Endothelial cell (in vitro differentiated cells): ENCODE measurements around the gene PLXNA2. TPM values are rescaled to one million over a fixed set of nuclear protein-coding genes. Genes with fewer than 3 reads are reported as not detected.

Experiments
- DNase-seq: peaks from one replicate; pipeline ENCODE4 v3.0.0; 2021; ENCODE audit warnings: low spot score
- H3K27ac Mint-ChIP-seq: one replicate; pipeline ENCODE4 v1.8.0; 2021; ENCODE audit warnings: mixed read lengths, inconsistent platforms; ENCODE audit not compliant: unreplicated experiment
- H3K27me3 Mint-ChIP-seq: one replicate; pipeline ENCODE4 v1.8.0; 2021; ENCODE audit warnings: mild to moderate bottlenecking, moderate library complexity, mixed read lengths, inconsistent platforms; ENCODE audit not compliant: unreplicated experiment
- H3K36me3 Mint-ChIP-seq: one replicate; pipeline ENCODE4 v1.8.0; 2021; ENCODE audit warnings: mild to moderate bottlenecking, low read depth, mixed read lengths, inconsistent platforms; ENCODE audit not compliant: unreplicated experiment
- H3K4me1 Mint-ChIP-seq: one replicate; pipeline ENCODE4 v1.8.0; 2021; ENCODE audit warnings: mild to moderate bottlenecking, mixed read lengths, inconsistent platforms; ENCODE audit not compliant: unreplicated experiment
- H3K4me3 Mint-ChIP-seq: one replicate; pipeline ENCODE4 v1.8.0; 2021; ENCODE audit warnings: mild to moderate bottlenecking, mixed read lengths, inconsistent platforms; ENCODE audit not compliant: unreplicated experiment
- H3K9me3 Mint-ChIP-seq: one replicate; pipeline ENCODE4 v1.8.0; 2021; ENCODE audit warnings: mixed read lengths, inconsistent platforms; ENCODE audit not compliant: unreplicated experiment
- CTCF ChIP-seq: fragments of 200-600 bp; sonication (generic); IDR thresholded peaks from one replicate; pipeline ENCODE4 v1.5.0; 2021; ENCODE audit warnings: antibody characterized with exemption; ENCODE audit not compliant: unreplicated experiment
- total RNA-seq: library from RNA; stranded (reverse); fragmentation: NEBNext Ultra II Directional; extraction: Animal tissue kit (Norgen Biotek cat#: 25700); gene quantifications from one replicate; pipeline ENCODE4 v1.2.1, GENCODE V29; 2021; ENCODE audit not compliant: unreplicated experiment

The PLXNA2 gene
- total RNA-seq, 1 donor from 2014 or later, result 25.6 TPM

- Mint-ChIP-seq H3K36me3 (peaks cover 43% of the 10 kb centered on the region), H3K4me1 (peaks cover 6% of the 10 kb centered on the region), H3K9me3 (no peaks in the 10 kb centered on the region), H3K4me3 (no peak overlapping the region), H3K27ac (no peak overlapping the region), H3K27me3 (peaks cover 7% of the 10 kb centered on the region)
- no peak for DNase-seq
- TF ChIP-seq CTCF, result no peak
These were observed 201.3 kb downstream of the PLXNA2 start for GRCh38 chr1:208042868-208043267.

DNA sequence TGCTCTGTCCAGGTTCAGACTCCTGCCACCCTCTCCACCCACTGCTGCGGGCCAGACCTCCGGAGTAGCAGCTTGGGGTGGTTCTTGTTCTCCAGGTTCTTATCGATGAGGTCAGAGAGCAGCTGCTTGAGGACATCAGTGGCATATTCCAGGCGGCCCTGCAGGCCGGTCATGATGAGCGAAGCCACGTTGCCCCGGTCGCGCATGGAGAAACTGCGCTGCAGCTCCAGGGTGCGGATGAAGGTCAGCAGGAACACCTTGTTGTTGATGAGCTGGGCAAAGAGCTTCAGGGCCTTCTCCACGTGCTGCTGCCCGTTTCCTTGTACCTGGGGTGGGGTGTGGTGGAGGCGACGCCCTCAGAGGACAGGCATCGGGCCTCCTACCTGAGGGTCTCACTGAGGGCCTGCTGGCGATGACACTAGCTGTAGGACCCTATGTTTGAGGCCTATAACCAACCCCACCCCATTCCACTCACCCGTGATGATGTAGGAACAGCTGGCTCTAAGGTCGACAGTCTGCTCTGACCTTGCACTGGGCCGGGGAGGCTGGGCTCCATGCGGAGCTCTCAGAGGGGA lies 202.1 kb downstream of the PLXNA2 start:
- Mint-ChIP-seq H3K4me3 (no peak overlapping the region), H3K27ac (no peak overlapping the region), H3K9me3 (no peaks in the 10 kb centered on the region), H3K4me1 (peaks cover 6% of the 10 kb centered on the region), H3K36me3 (peaks cover 50% of the 10 kb centered on the region), H3K27me3 (peaks cover 9% of the 10 kb centered on the region)
- DNase-seq, result no peak
- no peak for TF ChIP-seq CTCF

DNA sequence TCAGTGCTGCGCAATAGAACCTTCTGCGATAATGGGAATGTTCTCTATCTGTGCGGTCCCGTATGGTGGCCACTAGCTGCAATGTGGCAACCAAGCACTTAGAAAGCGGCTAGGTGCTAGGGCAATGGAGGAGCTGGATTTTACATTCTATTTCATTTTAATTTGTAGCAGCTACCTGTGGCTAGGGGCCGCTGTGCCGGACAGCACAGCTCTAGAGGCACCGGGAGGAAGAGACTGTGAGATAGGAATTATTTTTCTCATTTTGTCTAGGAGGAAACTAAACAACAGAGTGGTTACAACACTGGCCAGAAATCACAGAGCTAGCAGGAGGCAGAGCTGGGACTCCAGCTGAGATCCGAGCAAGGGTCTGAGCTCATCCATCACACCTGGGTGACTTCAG lies 202.7 kb downstream of the PLXNA2 start:
- Mint-ChIP-seq H3K27me3 (peaks cover 9% of the 10 kb centered on the region), H3K4me3 (no peak overlapping the region), H3K36me3 (peaks cover 52% of the 10 kb centered on the region), H3K27ac (no peak overlapping the region), H3K4me1 (peaks cover 6% of the 10 kb centered on the region), H3K9me3 (no peaks in the 10 kb centered on the region)
- no peak for TF ChIP-seq CTCF
- no peak for DNase-seq

DNA sequence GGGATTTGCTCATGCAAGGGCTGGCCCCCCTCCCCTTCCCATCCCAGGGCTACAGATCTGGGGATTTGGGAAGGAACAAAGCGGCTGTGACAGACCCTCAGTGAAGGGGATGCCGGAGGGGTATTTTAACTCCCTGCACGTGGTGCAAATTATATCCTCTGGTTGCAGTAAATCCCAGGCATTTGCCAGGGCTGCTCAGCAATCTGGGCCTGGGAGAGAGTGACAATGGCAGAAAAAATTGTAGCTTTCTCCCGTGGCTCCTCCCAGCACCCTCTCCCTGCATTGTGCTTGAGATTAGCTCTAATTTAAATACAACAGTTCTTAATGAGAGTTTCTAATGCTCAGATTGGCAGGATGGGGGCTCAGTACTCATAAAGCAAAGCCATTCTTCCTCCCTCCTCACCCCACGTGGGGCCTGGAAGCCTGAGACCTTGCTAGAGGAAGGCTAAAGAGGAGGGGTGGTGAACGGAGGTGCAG lies 203.3 kb downstream of the PLXNA2 start:
- Mint-ChIP-seq H3K27me3 (peaks cover 5% of the 10 kb centered on the region), H3K4me3 (no peak overlapping the region), H3K9me3 (no peaks in the 10 kb centered on the region), H3K27ac (no peak overlapping the region), H3K36me3 (peaks cover 48% of the 10 kb centered on the region), H3K4me1 (peaks cover 6% of the 10 kb centered on the region)
- no peak for DNase-seq
- TF ChIP-seq CTCF, result no peak

- DNase-seq, result no peak
- Mint-ChIP-seq H3K36me3 (peaks cover 39% of the 10 kb centered on the region), H3K4me1 (peaks cover 1% of the 10 kb centered on the region), H3K4me3 (no peak overlapping the region), H3K27ac (no peak overlapping the region), H3K9me3 (no peaks in the 10 kb centered on the region), H3K27me3 (peaks cover 5% of the 10 kb centered on the region)
- no peak for TF ChIP-seq CTCF
These were observed 204.4 kb downstream of the PLXNA2 start for GRCh38 chr1:208039536-208040332.
